Mammary epithelial cell (primary cell): ENCODE results near the gene VAV2.

Experiments used
- CTCF ChIP-seq, 2 donors: IDR thresholded peaks in 1 of 2; conservative IDR thresholded peaks in 1 of 2; 2 replicates each; pipeline ENCODE4 v1.5.1; 2011 to 2012; ENCODE audit warnings: inconsistent platforms in 2 of 2, low read length in 2 of 2, mild to moderate bottlenecking in 2 of 2, control low read depth in 1 of 2, low read depth in 1 of 2; ENCODE audit not compliant: insufficient read depth in 1 of 2; ENCODE audit errors: extremely low read depth in 1 of 2
- EZH2 ChIP-seq: IDR thresholded peaks from 2 replicates; pipeline ENCODE4 v1.6.1; 2012; ENCODE audit warnings: low read length, inconsistent platforms, borderline replicate concordance

DNA sequence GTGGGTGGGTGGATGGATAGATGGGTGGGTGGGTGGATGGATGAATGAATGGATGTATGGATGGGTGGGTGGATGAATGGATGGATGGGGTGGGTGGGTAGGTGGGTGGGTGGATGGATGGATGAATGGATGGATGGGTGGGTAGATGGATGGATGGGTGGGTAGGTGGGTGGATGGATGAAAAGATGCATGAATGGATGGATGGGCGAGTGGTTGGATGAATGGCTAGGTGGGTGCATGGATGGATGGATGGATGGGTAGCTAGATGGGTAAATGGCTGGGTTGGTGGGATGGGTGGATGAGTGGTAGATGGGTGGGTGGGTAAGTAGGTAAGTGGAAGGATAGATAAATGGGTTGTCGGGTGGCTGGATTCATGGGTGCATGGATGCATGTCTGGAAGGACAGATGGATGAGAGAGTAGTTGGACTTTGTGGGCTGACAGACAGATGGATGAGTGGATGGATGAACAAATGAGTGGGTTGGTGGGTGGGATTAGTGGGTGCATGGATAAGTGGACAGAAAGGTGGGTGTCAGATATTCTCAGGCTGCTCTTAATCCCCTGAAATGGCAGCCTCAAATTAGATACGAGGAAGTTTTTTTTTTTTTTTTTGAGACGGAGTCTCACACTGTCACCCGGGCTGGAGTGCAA lies 153.1 kb downstream of the VAV2 start:
- no peak for TF ChIP-seq CTCF (conservative IDR thresholded peaks at IDR 0.05 in 1 of 2, IDR thresholded peaks at IDR 0.05 in 1 of 2; ENCODE audit: extremely low read depth in 1 of 2, insufficient read depth in 1 of 2, low read depth in 1 of 2, low read length in 2 of 2)
- no peak for TF ChIP-seq EZH2
